DMS114 treated with DMSO at 0.1 percent for 48 hours (cell line): Measurements from ENCODE around the gene ANP32D.
"Not testable (repeated sequence)": the region's sequence is repeated elsewhere in the genome, so short reads cannot be mapped to it uniquely, and the experiment has no call there.

Experiments
- DNase-seq: peaks from one replicate; lab custom pipeline; 2025; ENCODE audit not compliant: unreplicated experiment; lab: John Stamatoyannopoulos, UW

ANP32D gene

GRCh38 chr12:48500281-48500680, 27.9 kb downstream of the ANP32D start:
- not testable (repeated sequence) for DNase-seq

- DNase-seq = not testable (repeated sequence)
Observed at GRCh38 chr12:48506836-48507235, 34.5 kb downstream of the ANP32D start.

- no peak for DNase-seq
Observed at GRCh38 chr12:48508987-48509386, 36.6 kb downstream of the ANP32D start.

- DNase-seq = no peak
Observed at GRCh38 chr12:48510111-48510510, 37.8 kb downstream of the ANP32D start.

GRCh38 chr12:48512855-48513254, 40.5 kb downstream of the ANP32D start:
- DNase-seq = no peak

- no peak for DNase-seq
Observed at GRCh38 chr12:48514728-48515127, 42.4 kb downstream of the ANP32D start.

- DNase-seq = not testable (repeated sequence)
Observed at GRCh38 chr12:48520381-48520780, 48.0 kb downstream of the ANP32D start.
